C4-2B (cell line): Measurements from ENCODE around the gene FOXF1.

Experiments used
- ZFX ChIP-seq: fragments of 450-650 bp; IDR thresholded peaks from 2 replicates; pipeline ENCODE4 v1.6.1; 2017
- TF ChIP-seq, protein P1 (sequence below): fragments of 450-650 bp; conservative IDR thresholded peaks from 2 replicates; pipeline ENCODE4 v1.5.1; 2017; ENCODE audit warnings: mild to moderate bottlenecking

DNA sequence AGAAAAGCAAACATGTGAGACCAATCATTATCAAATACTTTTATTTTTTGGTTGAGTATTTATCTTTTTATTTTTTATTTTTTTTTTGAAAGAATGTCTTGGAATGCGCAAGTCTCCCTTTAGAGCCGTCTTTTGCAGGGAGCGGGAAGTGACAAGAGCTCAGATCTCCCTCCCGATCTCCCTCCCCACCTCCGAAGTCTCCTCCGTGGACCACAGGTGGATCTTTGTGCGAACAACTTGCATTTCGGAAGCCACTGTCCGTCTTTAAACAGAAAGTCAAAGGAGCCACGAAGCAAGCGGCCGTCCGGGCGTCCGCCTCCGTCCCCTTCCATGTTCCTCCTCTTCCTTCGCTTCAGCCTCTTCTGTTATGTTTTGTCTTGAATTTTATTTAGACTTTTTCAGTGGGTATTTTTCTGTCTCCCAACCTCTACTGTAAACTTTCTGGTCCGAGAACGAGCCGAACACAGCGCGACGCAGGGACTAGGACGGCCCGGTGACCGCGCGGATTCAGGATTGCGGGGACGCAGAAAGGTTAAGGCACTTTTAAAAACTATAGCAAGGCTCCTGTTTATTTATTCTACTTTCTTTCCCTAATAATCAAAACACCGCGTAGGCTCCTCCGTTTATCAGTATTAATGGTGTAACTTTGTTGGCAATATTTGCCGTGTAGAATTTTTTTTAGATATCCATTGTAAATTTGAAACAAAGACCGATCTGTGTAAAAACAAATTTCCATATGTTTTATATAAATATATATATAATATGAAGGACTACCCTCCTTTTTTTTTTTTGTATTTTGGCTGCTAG is 3.3 kb downstream of the FOXF1 start:
- TF ChIP-seq, protein P1, sequence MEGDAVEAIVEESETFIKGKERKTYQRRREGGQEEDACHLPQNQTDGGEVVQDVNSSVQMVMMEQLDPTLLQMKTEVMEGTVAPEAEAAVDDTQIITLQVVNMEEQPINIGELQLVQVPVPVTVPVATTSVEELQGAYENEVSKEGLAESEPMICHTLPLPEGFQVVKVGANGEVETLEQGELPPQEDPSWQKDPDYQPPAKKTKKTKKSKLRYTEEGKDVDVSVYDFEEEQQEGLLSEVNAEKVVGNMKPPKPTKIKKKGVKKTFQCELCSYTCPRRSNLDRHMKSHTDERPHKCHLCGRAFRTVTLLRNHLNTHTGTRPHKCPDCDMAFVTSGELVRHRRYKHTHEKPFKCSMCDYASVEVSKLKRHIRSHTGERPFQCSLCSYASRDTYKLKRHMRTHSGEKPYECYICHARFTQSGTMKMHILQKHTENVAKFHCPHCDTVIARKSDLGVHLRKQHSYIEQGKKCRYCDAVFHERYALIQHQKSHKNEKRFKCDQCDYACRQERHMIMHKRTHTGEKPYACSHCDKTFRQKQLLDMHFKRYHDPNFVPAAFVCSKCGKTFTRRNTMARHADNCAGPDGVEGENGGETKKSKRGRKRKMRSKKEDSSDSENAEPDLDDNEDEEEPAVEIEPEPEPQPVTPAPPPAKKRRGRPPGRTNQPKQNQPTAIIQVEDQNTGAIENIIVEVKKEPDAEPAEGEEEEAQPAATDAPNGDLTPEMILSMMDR = no peak
- no peak for TF ChIP-seq ZFX
